ENCODE results near the gene HMGXB4.

- no peak for TF ChIP-seq EZH2 (optimal IDR thresholded peaks at IDR 0.05; ENCODE audit: low read depth, low read length)
- no peak for TF ChIP-seq CTCF (IDR thresholded peaks at IDR 0.05; ENCODE audit: low read length)
These were observed at the start of gene HMGXB4 for GRCh38 chr22:35257321-35258190.

Measured in MM.1S (cell line).